WTC11 (cell line): ENCODE results near the gene EIF1AD. TPM values are rescaled to one million over a fixed set of nuclear protein-coding genes. Genes with fewer than 3 reads are reported as not detected.

ENCODE experiments used
- ATF1 ChIP-seq: sonication (generic); formaldehyde crosslinking; IDR thresholded peaks from 2 replicates; pipeline ENCODE4 v1.8.1; 2023; ENCODE audit warnings: mild to moderate bottlenecking, moderate library complexity, missing genetic modification reagents
- CDX4 ChIP-seq: fragments of 250-450 bp; sonication (Bioruptor Pico); IDR thresholded peaks from 2 replicates; pipeline ENCODE4 v1.9.0; 2021; ENCODE audit warnings: moderate library complexity, mild to moderate bottlenecking, inconsistent platforms, borderline replicate concordance
- ETV6 ChIP-seq: sonication (generic); formaldehyde crosslinking; IDR thresholded peaks from 2 replicates; pipeline ENCODE4 v1.8.1; 2022; ENCODE audit warnings: mild to moderate bottlenecking, missing genetic modification reagents
- NFATC4 ChIP-seq: fragments of 250-450 bp; sonication (Bioruptor Pico); IDR thresholded peaks from 2 replicates; pipeline ENCODE4 v1.9.0; 2021; ENCODE audit warnings: mild to moderate bottlenecking
- NFYB ChIP-seq: sonication (generic); formaldehyde crosslinking; conservative IDR thresholded peaks from 2 replicates; pipeline ENCODE4 v1.8.0; 2022; ENCODE audit warnings: low read depth, missing genetic modification reagents
- NR3C1 ChIP-seq: sonication (generic); formaldehyde crosslinking; conservative IDR thresholded peaks from 2 replicates; pipeline ENCODE4 v1.8.1; 2023; ENCODE audit warnings: low read depth, mild to moderate bottlenecking, missing genetic modification reagents
- PRRX2 ChIP-seq: fragments of 250-450 bp; sonication (Bioruptor Pico); IDR thresholded peaks from 2 replicates; pipeline ENCODE4 v1.8.0; 2021; ENCODE audit warnings: mild to moderate bottlenecking
- RELA ChIP-seq: sonication (generic); formaldehyde crosslinking; IDR thresholded peaks from 2 replicates; pipeline ENCODE4 v1.8.1; 2022; ENCODE audit warnings: missing genetic modification reagents, mild to moderate bottlenecking, borderline replicate concordance
- RORB ChIP-seq: fragments of 250-450 bp; sonication (Bioruptor Pico); IDR thresholded peaks from 2 replicates; pipeline ENCODE4 v1.9.0; 2021; ENCODE audit warnings: mild to moderate bottlenecking
- SOX15 ChIP-seq: fragments of 250-450 bp; sonication (Bioruptor Pico); IDR thresholded peaks from 2 replicates; pipeline ENCODE4 v1.9.0; 2021; ENCODE audit warnings: mild to moderate bottlenecking
- STAT6 ChIP-seq: sonication (generic); formaldehyde crosslinking; conservative IDR thresholded peaks from 2 replicates; pipeline ENCODE4 v1.8.1; 2023; ENCODE audit warnings: mild to moderate bottlenecking, low read depth, missing genetic modification reagents, moderate library complexity
- TEAD1 ChIP-seq: sonication (generic); formaldehyde crosslinking; IDR thresholded peaks from 2 replicates; pipeline ENCODE4 v1.8.0; 2022; ENCODE audit warnings: mild to moderate bottlenecking, missing genetic modification reagents
- ZBTB21 ChIP-seq: sonication (generic); formaldehyde crosslinking; IDR thresholded peaks from 2 replicates; pipeline ENCODE4 v1.8.1; 2023; ENCODE audit warnings: mild to moderate bottlenecking, missing genetic modification reagents, borderline replicate concordance
- ZBTB43 ChIP-seq: sonication (generic); formaldehyde crosslinking; IDR thresholded peaks from 2 replicates; pipeline ENCODE4 v1.8.1; 2023; ENCODE audit warnings: mild to moderate bottlenecking, missing genetic modification reagents
- ZMAT4 ChIP-seq: fragments of 250-450 bp; sonication (Bioruptor Pico); IDR thresholded peaks from 2 replicates; pipeline ENCODE4 v1.9.0; 2021; ENCODE audit warnings: mild to moderate bottlenecking
- ZNF219 ChIP-seq: sonication (generic); formaldehyde crosslinking; IDR thresholded peaks from 2 replicates; pipeline ENCODE4 v1.8.0; 2023; ENCODE audit warnings: missing genetic modification reagents, mild to moderate bottlenecking, borderline replicate concordance
- ZNF281 ChIP-seq: sonication (generic); formaldehyde crosslinking; IDR thresholded peaks from 2 replicates; pipeline ENCODE4 v1.8.0; 2023; ENCODE audit warnings: mild to moderate bottlenecking, missing genetic modification reagents
- ZNF317 ChIP-seq: sonication (generic); formaldehyde crosslinking; IDR thresholded peaks from 2 replicates; pipeline ENCODE4 v1.8.1; 2023; ENCODE audit warnings: low read depth, mild to moderate bottlenecking, moderate library complexity, missing genetic modification reagents, borderline replicate concordance
- ZNF396 ChIP-seq: fragments of 250-450 bp; sonication (Bioruptor Pico); IDR thresholded peaks from 2 replicates; pipeline ENCODE4 v1.8.0; 2021; ENCODE audit warnings: mild to moderate bottlenecking, moderate library complexity, borderline replicate concordance
- ZNF416 ChIP-seq: fragments of 250-450 bp; sonication (Bioruptor Pico); IDR thresholded peaks from 2 replicates; pipeline ENCODE4 v1.9.0; 2021; ENCODE audit warnings: mild to moderate bottlenecking, inconsistent platforms
- total RNA-seq: library from RNA; stranded (reverse); gene quantifications from 3 replicates; pipeline ENCODE4 v1.2.3, GENCODE V29; 2021
- TF ChIP-seq, protein P1 (sequence below): sonication (generic); formaldehyde crosslinking; IDR thresholded peaks from 2 replicates; pipeline ENCODE4 v1.8.1; 2022; ENCODE audit warnings: mild to moderate bottlenecking, moderate library complexity, missing genetic modification reagents
- TF ChIP-seq, protein P2 (sequence below): sonication (generic); formaldehyde crosslinking; IDR thresholded peaks from 2 replicates; pipeline ENCODE4 v1.8.1; 2023; ENCODE audit warnings: mild to moderate bottlenecking, missing genetic modification reagents
- TF ChIP-seq, protein P3 (sequence below): sonication (generic); formaldehyde crosslinking; IDR thresholded peaks from 2 replicates; pipeline ENCODE4 v1.8.0; 2023; ENCODE audit warnings: missing genetic modification reagents, mild to moderate bottlenecking, borderline replicate concordance

EIF1AD gene
- total RNA-seq, 1 experiment from 2014 or later, result 37.6 TPM

DNA sequence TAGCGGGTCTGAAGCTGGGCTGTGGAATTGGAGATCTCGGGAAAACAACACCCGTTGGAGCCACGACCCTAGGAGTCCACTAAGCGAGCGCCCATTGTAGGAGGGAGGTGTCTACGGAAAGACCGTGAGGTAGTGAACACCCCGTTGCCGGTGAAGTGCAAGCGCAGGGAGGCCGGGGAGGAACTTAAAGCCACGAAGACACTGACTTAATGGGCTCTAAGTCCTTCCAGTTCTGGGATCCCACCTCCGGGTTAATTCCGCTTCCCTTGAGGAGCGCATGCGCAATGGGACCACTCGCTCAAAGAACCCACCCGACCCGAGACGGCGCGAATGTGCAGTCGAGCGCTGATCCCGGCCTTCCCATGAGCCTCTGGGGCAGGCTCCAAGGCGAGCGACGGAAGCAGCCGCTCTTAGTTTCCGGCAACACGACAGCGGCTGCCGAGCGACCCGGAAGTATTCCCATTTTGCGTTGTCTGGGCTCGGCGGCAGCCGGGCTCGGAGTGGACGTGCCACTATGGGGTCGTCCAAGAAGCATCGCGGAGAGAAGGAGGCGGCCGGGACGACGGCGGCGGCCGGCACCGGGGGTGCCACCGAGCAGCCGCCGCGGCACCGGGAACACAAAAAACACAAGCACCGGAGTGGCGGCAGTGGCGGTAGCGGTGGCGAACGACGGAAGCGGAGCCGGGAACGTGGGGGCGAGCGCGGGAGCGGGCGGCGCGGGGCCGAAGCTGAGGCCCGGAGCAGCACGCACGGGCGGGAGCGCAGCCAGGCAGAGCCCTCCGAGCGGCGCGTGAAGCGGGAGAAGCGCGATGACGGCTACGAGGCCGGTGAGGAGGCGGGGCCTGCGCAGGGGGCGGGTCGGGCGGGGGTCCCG is 40.5 kb downstream of the EIF1AD start, which contains the start of gene SART1 (continued):
- TF ChIP-seq, protein P1, sequence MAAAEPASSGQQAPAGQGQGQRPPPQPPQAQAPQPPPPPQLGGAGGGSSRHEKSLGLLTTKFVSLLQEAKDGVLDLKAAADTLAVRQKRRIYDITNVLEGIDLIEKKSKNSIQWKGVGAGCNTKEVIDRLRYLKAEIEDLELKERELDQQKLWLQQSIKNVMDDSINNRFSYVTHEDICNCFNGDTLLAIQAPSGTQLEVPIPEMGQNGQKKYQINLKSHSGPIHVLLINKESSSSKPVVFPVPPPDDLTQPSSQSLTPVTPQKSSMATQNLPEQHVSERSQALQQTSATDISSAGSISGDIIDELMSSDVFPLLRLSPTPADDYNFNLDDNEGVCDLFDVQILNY (CRISPR knock-in tag), result peak; percentile 73
- TF ChIP-seq CDX4 (CRISPR knock-in tag), result no peak
- TF ChIP-seq ETV6 (CRISPR knock-in tag), result peak; percentile 60; the same call in 1 of the 2 replicates
- no peak for TF ChIP-seq ATF1
- TF ChIP-seq, protein P2, sequence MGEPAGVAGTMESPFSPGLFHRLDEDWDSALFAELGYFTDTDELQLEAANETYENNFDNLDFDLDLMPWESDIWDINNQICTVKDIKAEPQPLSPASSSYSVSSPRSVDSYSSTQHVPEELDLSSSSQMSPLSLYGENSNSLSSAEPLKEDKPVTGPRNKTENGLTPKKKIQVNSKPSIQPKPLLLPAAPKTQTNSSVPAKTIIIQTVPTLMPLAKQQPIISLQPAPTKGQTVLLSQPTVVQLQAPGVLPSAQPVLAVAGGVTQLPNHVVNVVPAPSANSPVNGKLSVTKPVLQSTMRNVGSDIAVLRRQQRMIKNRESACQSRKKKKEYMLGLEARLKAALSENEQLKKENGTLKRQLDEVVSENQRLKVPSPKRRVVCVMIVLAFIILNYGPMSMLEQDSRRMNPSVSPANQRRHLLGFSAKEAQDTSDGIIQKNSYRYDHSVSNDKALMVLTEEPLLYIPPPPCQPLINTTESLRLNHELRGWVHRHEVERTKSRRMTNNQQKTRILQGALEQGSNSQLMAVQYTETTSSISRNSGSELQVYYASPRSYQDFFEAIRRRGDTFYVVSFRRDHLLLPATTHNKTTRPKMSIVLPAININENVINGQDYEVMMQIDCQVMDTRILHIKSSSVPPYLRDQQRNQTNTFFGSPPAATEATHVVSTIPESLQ (CRISPR knock-in tag), result no peak
- TF ChIP-seq, protein P3, sequence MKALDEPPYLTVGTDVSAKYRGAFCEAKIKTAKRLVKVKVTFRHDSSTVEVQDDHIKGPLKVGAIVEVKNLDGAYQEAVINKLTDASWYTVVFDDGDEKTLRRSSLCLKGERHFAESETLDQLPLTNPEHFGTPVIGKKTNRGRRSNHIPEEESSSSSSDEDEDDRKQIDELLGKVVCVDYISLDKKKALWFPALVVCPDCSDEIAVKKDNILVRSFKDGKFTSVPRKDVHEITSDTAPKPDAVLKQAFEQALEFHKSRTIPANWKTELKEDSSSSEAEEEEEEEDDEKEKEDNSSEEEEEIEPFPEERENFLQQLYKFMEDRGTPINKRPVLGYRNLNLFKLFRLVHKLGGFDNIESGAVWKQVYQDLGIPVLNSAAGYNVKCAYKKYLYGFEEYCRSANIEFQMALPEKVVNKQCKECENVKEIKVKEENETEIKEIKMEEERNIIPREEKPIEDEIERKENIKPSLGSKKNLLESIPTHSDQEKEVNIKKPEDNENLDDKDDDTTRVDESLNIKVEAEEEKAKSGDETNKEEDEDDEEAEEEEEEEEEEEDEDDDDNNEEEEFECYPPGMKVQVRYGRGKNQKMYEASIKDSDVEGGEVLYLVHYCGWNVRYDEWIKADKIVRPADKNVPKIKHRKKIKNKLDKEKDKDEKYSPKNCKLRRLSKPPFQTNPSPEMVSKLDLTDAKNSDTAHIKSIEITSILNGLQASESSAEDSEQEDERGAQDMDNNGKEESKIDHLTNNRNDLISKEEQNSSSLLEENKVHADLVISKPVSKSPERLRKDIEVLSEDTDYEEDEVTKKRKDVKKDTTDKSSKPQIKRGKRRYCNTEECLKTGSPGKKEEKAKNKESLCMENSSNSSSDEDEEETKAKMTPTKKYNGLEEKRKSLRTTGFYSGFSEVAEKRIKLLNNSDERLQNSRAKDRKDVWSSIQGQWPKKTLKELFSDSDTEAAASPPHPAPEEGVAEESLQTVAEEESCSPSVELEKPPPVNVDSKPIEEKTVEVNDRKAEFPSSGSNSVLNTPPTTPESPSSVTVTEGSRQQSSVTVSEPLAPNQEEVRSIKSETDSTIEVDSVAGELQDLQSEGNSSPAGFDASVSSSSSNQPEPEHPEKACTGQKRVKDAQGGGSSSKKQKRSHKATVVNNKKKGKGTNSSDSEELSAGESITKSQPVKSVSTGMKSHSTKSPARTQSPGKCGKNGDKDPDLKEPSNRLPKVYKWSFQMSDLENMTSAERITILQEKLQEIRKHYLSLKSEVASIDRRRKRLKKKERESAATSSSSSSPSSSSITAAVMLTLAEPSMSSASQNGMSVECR (CRISPR knock-in tag), result peak; percentile 80; the same call in 1 of the 2 replicates
- no peak; the same call in 1 of the 2 replicates for TF ChIP-seq ZNF317
- TF ChIP-seq ZNF219 (CRISPR knock-in tag), result no peak
- TF ChIP-seq ZBTB21 (CRISPR knock-in tag), result no peak
- TF ChIP-seq TEAD1, result 0 out of 2 replicates have a peak, but pooled peaks have one; percentile 43
- TF ChIP-seq NFATC4 (CRISPR knock-in tag), result no peak
- no peak for TF ChIP-seq SOX15 (CRISPR knock-in tag)
- no peak for TF ChIP-seq ZBTB43
- no peak for TF ChIP-seq ZMAT4 (CRISPR knock-in tag)
- no peak for TF ChIP-seq PRRX2 (CRISPR knock-in tag)
- 0 out of 2 replicates have a peak, but pooled peaks have one; percentile 18 for TF ChIP-seq ZNF416 (CRISPR knock-in tag)
- no peak for TF ChIP-seq ZNF396 (CRISPR knock-in tag)
- TF ChIP-seq RORB (CRISPR knock-in tag), result no peak
- no peak for TF ChIP-seq STAT6
- no peak; the same call in 1 of the 2 replicates for TF ChIP-seq RELA (CRISPR knock-in tag)
- TF ChIP-seq ZNF281 (CRISPR knock-in tag), result no peak
- no peak for TF ChIP-seq NFYB (CRISPR knock-in tag)
- no peak for TF ChIP-seq NR3C1 (CRISPR knock-in tag)
